Neural cell (in vitro differentiated cells): ENCODE measurements around the gene CTNNA2.

Experiments
- EP300 ChIP-seq: fragments of 450-650 bp; conservative IDR thresholded peaks from 2 replicates; pipeline ENCODE4 v1.6.1; 2014; ENCODE audit warnings: antibody characterized with exemption, mild to moderate bottlenecking, moderate library complexity; ENCODE audit not compliant: poor library complexity, severe bottlenecking
- EZH2 ChIP-seq: fragments of 200-600, 300-800 bp; shearing (Covaris generic), sonication (generic); IDR thresholded peaks from 2 replicates; pipeline ENCODE4 v1.6.1; 2014; ENCODE audit warnings: antibody characterized with exemption, low read length, borderline replicate concordance, mild to moderate bottlenecking; ENCODE audit not compliant: insufficient read depth, poor library complexity, severe bottlenecking
- MXI1 ChIP-seq: fragments of 450-650 bp; conservative IDR thresholded peaks from 2 replicates; pipeline ENCODE4 v1.6.1; 2014; ENCODE audit warnings: antibody characterized with exemption, mild to moderate bottlenecking; ENCODE audit not compliant: poor library complexity, severe bottlenecking
- POLR2AphosphoS5 ChIP-seq: IDR thresholded peaks from 2 replicates; pipeline ENCODE4 v1.6.1; 2012
- RAD21 ChIP-seq: fragments of 450-650 bp; conservative IDR thresholded peaks from 2 replicates; pipeline ENCODE4 v1.6.1; 2014; ENCODE audit warnings: antibody characterized with exemption, mild to moderate bottlenecking, moderate library complexity
- SMC3 ChIP-seq: fragments of 450-650 bp; conservative IDR thresholded peaks from 2 replicates; pipeline ENCODE4 v1.6.1; 2014; ENCODE audit warnings: antibody characterized with exemption, mild to moderate bottlenecking, moderate library complexity; ENCODE audit not compliant: poor library complexity
- TAF1 ChIP-seq: IDR thresholded peaks from 2 replicates; pipeline ENCODE4 v1.6.1; 2012; ENCODE audit warnings: low read depth
- TF ChIP-seq, protein P1 (sequence below): IDR thresholded peaks from 2 replicates; pipeline ENCODE4 v1.6.1; 2012; ENCODE audit warnings: borderline replicate concordance
- TF ChIP-seq, protein P2 (sequence below): fragments of 450-650 bp; IDR thresholded peaks from 2 replicates; pipeline ENCODE4 v1.5.1; 2014; ENCODE audit warnings: antibody characterized with exemption, mild to moderate bottlenecking, moderate library complexity; ENCODE audit not compliant: poor library complexity, severe bottlenecking

- TF ChIP-seq, protein P1, sequence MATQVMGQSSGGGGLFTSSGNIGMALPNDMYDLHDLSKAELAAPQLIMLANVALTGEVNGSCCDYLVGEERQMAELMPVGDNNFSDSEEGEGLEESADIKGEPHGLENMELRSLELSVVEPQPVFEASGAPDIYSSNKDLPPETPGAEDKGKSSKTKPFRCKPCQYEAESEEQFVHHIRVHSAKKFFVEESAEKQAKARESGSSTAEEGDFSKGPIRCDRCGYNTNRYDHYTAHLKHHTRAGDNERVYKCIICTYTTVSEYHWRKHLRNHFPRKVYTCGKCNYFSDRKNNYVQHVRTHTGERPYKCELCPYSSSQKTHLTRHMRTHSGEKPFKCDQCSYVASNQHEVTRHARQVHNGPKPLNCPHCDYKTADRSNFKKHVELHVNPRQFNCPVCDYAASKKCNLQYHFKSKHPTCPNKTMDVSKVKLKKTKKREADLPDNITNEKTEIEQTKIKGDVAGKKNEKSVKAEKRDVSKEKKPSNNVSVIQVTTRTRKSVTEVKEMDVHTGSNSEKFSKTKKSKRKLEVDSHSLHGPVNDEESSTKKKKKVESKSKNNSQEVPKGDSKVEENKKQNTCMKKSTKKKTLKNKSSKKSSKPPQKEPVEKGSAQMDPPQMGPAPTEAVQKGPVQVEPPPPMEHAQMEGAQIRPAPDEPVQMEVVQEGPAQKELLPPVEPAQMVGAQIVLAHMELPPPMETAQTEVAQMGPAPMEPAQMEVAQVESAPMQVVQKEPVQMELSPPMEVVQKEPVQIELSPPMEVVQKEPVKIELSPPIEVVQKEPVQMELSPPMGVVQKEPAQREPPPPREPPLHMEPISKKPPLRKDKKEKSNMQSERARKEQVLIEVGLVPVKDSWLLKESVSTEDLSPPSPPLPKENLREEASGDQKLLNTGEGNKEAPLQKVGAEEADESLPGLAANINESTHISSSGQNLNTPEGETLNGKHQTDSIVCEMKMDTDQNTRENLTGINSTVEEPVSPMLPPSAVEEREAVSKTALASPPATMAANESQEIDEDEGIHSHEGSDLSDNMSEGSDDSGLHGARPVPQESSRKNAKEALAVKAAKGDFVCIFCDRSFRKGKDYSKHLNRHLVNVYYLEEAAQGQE, result no peak
- TF ChIP-seq RAD21, result no peak
- TF ChIP-seq, protein P2, sequence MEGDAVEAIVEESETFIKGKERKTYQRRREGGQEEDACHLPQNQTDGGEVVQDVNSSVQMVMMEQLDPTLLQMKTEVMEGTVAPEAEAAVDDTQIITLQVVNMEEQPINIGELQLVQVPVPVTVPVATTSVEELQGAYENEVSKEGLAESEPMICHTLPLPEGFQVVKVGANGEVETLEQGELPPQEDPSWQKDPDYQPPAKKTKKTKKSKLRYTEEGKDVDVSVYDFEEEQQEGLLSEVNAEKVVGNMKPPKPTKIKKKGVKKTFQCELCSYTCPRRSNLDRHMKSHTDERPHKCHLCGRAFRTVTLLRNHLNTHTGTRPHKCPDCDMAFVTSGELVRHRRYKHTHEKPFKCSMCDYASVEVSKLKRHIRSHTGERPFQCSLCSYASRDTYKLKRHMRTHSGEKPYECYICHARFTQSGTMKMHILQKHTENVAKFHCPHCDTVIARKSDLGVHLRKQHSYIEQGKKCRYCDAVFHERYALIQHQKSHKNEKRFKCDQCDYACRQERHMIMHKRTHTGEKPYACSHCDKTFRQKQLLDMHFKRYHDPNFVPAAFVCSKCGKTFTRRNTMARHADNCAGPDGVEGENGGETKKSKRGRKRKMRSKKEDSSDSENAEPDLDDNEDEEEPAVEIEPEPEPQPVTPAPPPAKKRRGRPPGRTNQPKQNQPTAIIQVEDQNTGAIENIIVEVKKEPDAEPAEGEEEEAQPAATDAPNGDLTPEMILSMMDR, result no peak
- no peak for TF ChIP-seq POLR2AphosphoS5
- TF ChIP-seq TAF1, result no peak
- TF ChIP-seq MXI1, result no peak
- no peak for TF ChIP-seq EZH2
- TF ChIP-seq EP300, result no peak
- TF ChIP-seq SMC3, result no peak
Observed at GRCh38 chr2:80030135-80030534, 517.3 kb downstream of the CTNNA2 start.
